GM13977 (cell line): ENCODE data around the gene RAB6A.
A peak's percentile ranks its signal among the peaks of the same experiment; 100 is the strongest.

Experiments used
- DNase-seq: peaks from one replicate; pipeline ENCODE4 v3.0.0; 2012; ENCODE audit warnings: low spot score
- CTCF ChIP-seq: IDR thresholded peaks from 2 replicates; pipeline ENCODE4 v1.5.1; 2012; ENCODE audit warnings: mild to moderate bottlenecking, control low read depth; ENCODE audit not compliant: insufficient read depth; ENCODE audit errors: extremely low read depth, missing control alignments
- in situ Hi-C: fragments of 300-500 bp; cut with MboI; formaldehyde crosslinking; loops from one replicate; pipeline ENCODE4 v1.12.0; 2022; ENCODE audit warnings: low sequenced_read_pairs, low pct_unique_long_range_greater_than_20kb, mixed read lengths, inconsistent platforms; ENCODE audit not compliant: unreplicated experiment

Gene RAB6A

GRCh38 chr11:73647459-73648100, 113.3 kb downstream of the RAB6A start:
- peak; percentile 90 for DNase-seq
- TF ChIP-seq CTCF, result no peak

GRCh38 chr11:73645972-73646631, 114.8 kb downstream of the RAB6A start, which contains the start of gene PLEKHB1:
TSS of gene PLEKHB1 (plus strand) at chr11:73646581. CDS start at chr11:73646609, 28 bp downstream.
- no peak for TF ChIP-seq CTCF
- in situ Hi-C loops, result no loop called here
- no peak for DNase-seq

More at GRCh38 chr11:73647459-73648100, 113.3 kb downstream of the RAB6A start:
- in situ Hi-C loops, result no loop called here

- in situ Hi-C loops, result no loop called here
- TF ChIP-seq CTCF, result no peak
- DNase-seq, result no peak
Observed at GRCh38 chr11:73645121-73645969, 115.5 kb downstream of the RAB6A start.

DNA sequence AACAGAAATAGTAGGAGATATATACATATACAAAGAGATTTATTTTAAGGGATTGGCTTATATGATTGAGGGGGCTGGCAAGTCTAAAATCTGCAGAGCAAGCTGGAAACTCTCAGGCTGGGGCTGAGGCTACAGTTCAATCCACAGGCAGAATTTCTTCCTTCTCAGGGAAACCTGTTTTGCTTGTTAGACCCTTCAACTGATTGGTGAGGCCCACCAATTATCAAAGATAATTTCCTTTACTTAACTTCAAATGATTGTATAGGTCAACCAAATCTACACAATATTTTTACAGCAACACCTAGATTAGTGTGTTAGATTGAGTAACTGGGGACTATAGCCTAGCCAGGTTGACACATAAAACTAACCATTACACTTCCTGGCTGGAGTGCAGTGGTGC, 119.2 kb downstream of the RAB6A start:
- TF ChIP-seq CTCF, result no peak
- in situ Hi-C loops, result no loop called here
- DNase-seq, result no peak

DNA sequence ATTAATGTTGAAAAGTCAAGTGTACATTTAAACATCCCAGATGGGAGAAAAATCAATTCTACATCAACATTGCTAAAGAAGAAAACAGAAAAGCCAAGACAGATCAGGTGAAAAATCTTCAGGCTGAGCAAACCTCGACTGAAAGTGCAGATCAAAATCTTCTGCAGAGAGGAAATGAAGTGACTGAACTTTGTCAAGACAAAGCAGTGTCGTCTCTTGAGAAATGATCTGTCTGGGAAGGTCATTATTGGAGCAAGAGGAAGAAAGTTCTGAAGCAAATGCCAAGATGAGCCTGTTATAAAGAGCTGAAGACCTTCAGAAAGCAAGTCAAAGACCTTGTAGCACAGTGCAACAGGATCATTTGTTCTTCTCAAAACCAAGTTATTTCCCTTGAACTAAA, 120.3 kb downstream of the RAB6A start:
- in situ Hi-C loops, result no loop called here
- DNase-seq, result no peak
- TF ChIP-seq CTCF, result no peak

- in situ Hi-C loops, result no loop called here
Observed at GRCh38 chr11:73637012-73637411, 123.9 kb downstream of the RAB6A start.

More at GRCh38 chr11:73637012-73637411, 123.9 kb downstream of the RAB6A start:
- no peak for TF ChIP-seq CTCF
- no peak for DNase-seq
